CD14-positive monocyte (primary cell): ENCODE data around the gene RESP18. TPM values are rescaled to one million over a fixed set of nuclear protein-coding genes. Genes with fewer than 3 reads are reported as not detected.

Experiments
- DNase-seq, 3 donors: peaks; one replicate each; pipeline ENCODE4 v3.0.0-alpha.2; 2011 to 2022
- H2AFZ ChIP-seq: 2 replicates; pipeline ENCODE4 v1.6.0; 2012; ENCODE audit warnings: mild to moderate bottlenecking, low read depth, low read length, inconsistent platforms; ENCODE audit not compliant: insufficient read depth, poor library complexity, severe bottlenecking
- H3K27ac ChIP-seq, 2 donors: 1 replicate in 1 of 2; 2 replicates in 1 of 2; pipeline ENCODE4 v1.5.1; 2012 to 2013; ENCODE audit warnings: low read length in 2 of 2, control low read depth in 1 of 2, inconsistent platforms in 1 of 2, low read depth in 1 of 2, mild to moderate bottlenecking in 1 of 2
- H3K27me3 ChIP-seq, 2 donors: one replicate each; pipeline versions ENCODE4 v1.6.0 to v1.6.1; 2011 to 2013; ENCODE audit warnings: low read length in 2 of 2; ENCODE audit not compliant: control insufficient read depth in 2 of 2, insufficient read depth in 2 of 2
- H3K36me3 ChIP-seq, 2 donors: replicated peaks in 1 of 2; 1 replicate in 1 of 2; 2 replicates in 1 of 2; pipeline versions ENCODE4 v1.5.1 to v1.6.1; 2012 to 2013; ENCODE audit warnings: low read length in 2 of 2, control low read depth in 1 of 2, inconsistent platforms in 1 of 2, mild to moderate bottlenecking in 1 of 2; ENCODE audit not compliant: insufficient read depth in 2 of 2, control insufficient read depth in 1 of 2
- H3K4me1 ChIP-seq, 2 donors: 1 replicate in 1 of 2; 2 replicates in 1 of 2; pipeline versions ENCODE4 v1.5.1 to v1.6.1; 2012 to 2013; ENCODE audit warnings: low read length in 2 of 2, control low read depth in 1 of 2, inconsistent platforms in 1 of 2, mild to moderate bottlenecking in 1 of 2, moderate library complexity in 1 of 2; ENCODE audit not compliant: insufficient read depth in 2 of 2, control insufficient read depth in 1 of 2
- H3K4me2 ChIP-seq: replicated peaks from 2 replicates; pipeline ENCODE3; 2012; ENCODE audit warnings: low read length, moderate library complexity, mild to moderate bottlenecking; ENCODE audit not compliant: poor library complexity, severe bottlenecking; ENCODE audit errors: extremely low read depth
- H3K4me3 ChIP-seq, 3 experiments: fragments of 200-600 bp in 1 of 3; sonication (generic) in 1 of 3; replicated peaks in 1 of 3; 1 replicate in 2 of 3; 2 replicates in 1 of 3; pipeline ENCODE4 v1.5.1; 2011 to 2013; ENCODE audit warnings: low read length in 3 of 3, mild to moderate bottlenecking in 3 of 3, control low read depth in 2 of 3, low read depth in 2 of 3, inconsistent platforms in 1 of 3, moderate library complexity in 1 of 3
- H3K79me2 ChIP-seq: 2 replicates; pipeline ENCODE4 v1.6.0; 2012; ENCODE audit warnings: mild to moderate bottlenecking, control low read depth, inconsistent platforms, low read length, moderate library complexity; ENCODE audit not compliant: insufficient read depth
- H3K9ac ChIP-seq: 2 replicates; pipeline ENCODE4 v1.6.0; 2017; ENCODE audit warnings: low read length, mild to moderate bottlenecking; ENCODE audit not compliant: insufficient read depth, poor library complexity, severe bottlenecking
- H3K9me3 ChIP-seq, 2 donors: replicated peaks in 1 of 2; 1 replicate in 1 of 2; 2 replicates in 1 of 2; pipeline versions ENCODE4 v1.5.1 to v1.6.1; 2012 to 2013; ENCODE audit warnings: low read length in 2 of 2, control low read depth in 1 of 2; ENCODE audit not compliant: control insufficient read depth in 1 of 2, insufficient read depth in 1 of 2
- H4K20me1 ChIP-seq: 2 replicates; pipeline ENCODE4 v1.6.0; 2012; ENCODE audit warnings: mild to moderate bottlenecking, low read length, control low read depth, moderate library complexity; ENCODE audit not compliant: insufficient read depth
- H3K27ac Mint-ChIP-seq, 7 donors: one replicate each; pipeline ENCODE4 v1.8.0; 2020; ENCODE audit warnings: mild to moderate bottlenecking in 7 of 7, mixed read lengths in 7 of 7, moderate library complexity in 6 of 7, inconsistent platforms in 2 of 7
- H3K27me3 Mint-ChIP-seq, 3 donors: one replicate each; pipeline ENCODE4 v1.8.0; 2021 to 2022; ENCODE audit warnings: low read depth in 3 of 3, mild to moderate bottlenecking in 3 of 3, mixed read lengths in 3 of 3, moderate library complexity in 3 of 3, inconsistent platforms in 1 of 3
- H3K36me3 Mint-ChIP-seq, 2 donors: one replicate each; pipeline ENCODE4 v1.8.0; 2020; ENCODE audit warnings: mixed read lengths in 2 of 2, inconsistent platforms in 1 of 2, mild to moderate bottlenecking in 1 of 2
- H3K4me1 Mint-ChIP-seq: one replicate; pipeline ENCODE4 v1.8.0; 2020; ENCODE audit warnings: mild to moderate bottlenecking, mixed read lengths
- H3K4me3 Mint-ChIP-seq, 2 donors: one replicate each; pipeline ENCODE4 v1.8.0; 2020; ENCODE audit warnings: mild to moderate bottlenecking in 2 of 2, mixed read lengths in 2 of 2, moderate library complexity in 1 of 2
- H3K9me3 Mint-ChIP-seq, 7 donors: one replicate each; pipeline ENCODE4 v1.8.0; 2020 to 2022; ENCODE audit warnings: mixed read lengths in 7 of 7, mild to moderate bottlenecking in 6 of 7, moderate library complexity in 6 of 7, inconsistent platforms in 2 of 7
- CTCF ChIP-seq: fragments of 200-600 bp; IDR thresholded peaks from one replicate; pipeline ENCODE4 v1.8.0; 2022; ENCODE audit warnings: antibody characterized with exemption, mild to moderate bottlenecking
- WGBS: methylation state at CpG from one replicate; pipeline ENCODE4 v1.1.5; 2013; ENCODE audit warnings: missing lambda C conversion rate; ENCODE audit not compliant: insufficient coverage; 5-methylcytosine and 5-hydroxymethylcytosine counted together
- intact Hi-C, 2 donors: fragments of 100-400 bp; cut with micrococcal nuclease; formaldehyde crosslinking; loops; one replicate each; pipeline versions ENCODE4 v1.15.0 to v1.15.1; 2023
- polyA plus RNA-seq, 3 donors: library from polyadenylated mRNA; depleted of rRNA in 1 of 3; unstranded in 2 of 3; stranded (reverse) in 1 of 3; fragments of 300-500 nt in 2 of 3; fragments of >200 nt in 1 of 3; fragmentation: Illumina TruSeq in 2 of 3; gene quantifications; 1 replicate in 2 of 3; 2 replicates in 1 of 3; pipeline ENCODE4 v1.2.3, GENCODE V29; 2012 to 2021

RESP18 gene
- polyA plus RNA-seq, 3 donors, result not detected

- peaks cover 0 to 2% (median 0%) of the 10 kb centered on the region in 7 donors for H3K9me3 Mint-ChIP-seq
- H4K20me1 ChIP-seq, result no peaks in the 10 kb centered on the region
- H3K36me3 Mint-ChIP-seq, result no peaks in the 10 kb centered on the region
- no peak for TF ChIP-seq CTCF
- H3K4me1 ChIP-seq, result peaks cover 22% of the 10 kb centered on the region in 2 donors
- peak overlapping the region; percentile 13 for H2AFZ ChIP-seq
- H3K4me2 ChIP-seq, result peak overlapping the region; percentile 59
- peaks cover 21% of the 10 kb centered on the region for H3K4me1 Mint-ChIP-seq
- H3K79me2 ChIP-seq, result no peaks in the 10 kb centered on the region
- H3K4me3 Mint-ChIP-seq, result peak overlapping the region in 1 of 2 donors; percentile 77
- peak overlapping the region in 1 of 2 donors; percentile 67 for H3K27ac ChIP-seq
- peaks cover 9 to 21% of the 10 kb centered on the region in 2 donors for H3K27me3 ChIP-seq
- 79% methylated on average over 2 of the region's 6 CpGs for WGBS
- H3K4me3 ChIP-seq, result peak overlapping the region in 2 of 3 experiments; percentile 9 to 50
- DNase-seq, result peak; percentile 38 to 74 (median 57)
- no peaks in the 10 kb centered on the region for H3K9me3 ChIP-seq
- H3K27ac Mint-ChIP-seq, result peak overlapping the region; percentile 33 to 85 (median 69)
- peak overlapping the region; percentile 11 for H3K9ac ChIP-seq
- peaks cover 18 to 49% (median 45%) of the 10 kb centered on the region in 3 donors for H3K27me3 Mint-ChIP-seq
- intact Hi-C loops, result no loop called here
- no peaks in the 10 kb centered on the region for H3K36me3 ChIP-seq
Observed at GRCh38 chr2:219344751-219345430, 12.3 kb upstream of the RESP18 start.

- Histone ChIP-seq H3K4me2 (no peak overlapping the region), H3K4me3 (no peak overlapping the region), H3K27ac (no peak overlapping the region), H3K9ac (no peak overlapping the region), H3K27me3 (peaks cover 32 to 46% of the 10 kb centered on the region in 2 donors), H3K9me3 (peaks cover 9 to 20% of the 10 kb centered on the region in 2 donors), H4K20me1 (no peaks in the 10 kb centered on the region), H2AFZ (no peak overlapping the region), H3K36me3 (no peaks in the 10 kb centered on the region), H3K4me1 (no peaks in the 10 kb centered on the region), H3K79me2 (no peaks in the 10 kb centered on the region)
- peaks cover 0 to 6% of the 10 kb centered on the region in 2 donors for H3K36me3 Mint-ChIP-seq
- no peak overlapping the region for H3K4me3 Mint-ChIP-seq
- peaks cover 4 to 26% (median 17%) of the 10 kb centered on the region in 7 donors for H3K9me3 Mint-ChIP-seq
- intact Hi-C loops, result no loop called here
- no peak for TF ChIP-seq CTCF
- H3K27me3 Mint-ChIP-seq, result peaks cover 45 to 68% (median 61%) of the 10 kb centered on the region in 3 donors
- H3K27ac Mint-ChIP-seq, result no peak overlapping the region
- no peak for DNase-seq
- WGBS, result 58% methylated on average over 2 of the region's 5 CpGs
- no peaks in the 10 kb centered on the region for H3K4me1 Mint-ChIP-seq
Observed at GRCh38 chr2:219335373-219335786, 2.8 kb upstream of the RESP18 start.
